HG03432 (cell line): Measurements from ENCODE around the gene SNCAIP.
"Not testable (repeated sequence)": the region's sequence is repeated elsewhere in the genome, so short reads cannot be mapped to it uniquely, and the experiment has no call there.

Source experiments
- ATAC-seq: cut with Tn5 transposase; IDR thresholded peaks from one replicate; pipeline ENCODE4 v1.9.1; 2021; ENCODE audit warnings: mild to moderate bottlenecking, moderate library complexity; ENCODE audit not compliant: unreplicated experiment

Gene SNCAIP

GRCh38 chr5:122457178-122457826 is 145.3 kb downstream of the SNCAIP start:
- no peak for ATAC-seq

- ATAC-seq = peak; percentile 81
Measured at GRCh38 chr5:122458278-122458872, 146.3 kb downstream of the SNCAIP start.

GRCh38 chr5:122462486-122462885 is 150.4 kb downstream of the SNCAIP start:
- ATAC-seq = no peak

GRCh38 chr5:122463221-122463620 is 151.2 kb downstream of the SNCAIP start:
- peak; percentile 84 for ATAC-seq

GRCh38 chr5:122464191-122464590 is 152.2 kb downstream of the SNCAIP start:
- ATAC-seq = no peak

GRCh38 chr5:122465031-122465577 is 153.1 kb downstream of the SNCAIP start:
- no peak for ATAC-seq

DNA sequence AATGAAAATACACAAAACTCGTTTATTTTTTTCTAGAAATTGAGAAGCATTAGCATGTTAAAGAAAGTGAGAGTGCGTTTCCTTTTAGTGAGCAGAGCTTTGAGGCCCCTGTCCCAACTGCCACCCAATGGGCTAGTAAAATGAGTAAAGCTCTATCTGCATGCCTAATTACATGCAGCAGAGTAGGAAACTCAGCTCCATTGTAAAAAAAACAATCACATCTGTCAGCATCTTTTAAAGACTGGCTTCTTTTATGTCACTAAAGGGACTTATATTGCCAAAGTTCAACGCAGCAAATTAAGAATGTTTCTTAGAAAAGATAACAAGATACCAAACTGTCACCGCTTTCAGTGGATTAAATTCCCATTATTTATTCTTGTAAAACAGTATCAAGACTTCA is 154.0 kb downstream of the SNCAIP start:
- no peak for ATAC-seq

- no peak for ATAC-seq
Measured at GRCh38 chr5:122468351-122469116, 156.5 kb downstream of the SNCAIP start.

- ATAC-seq = no peak
Measured at GRCh38 chr5:122469384-122469919, 157.4 kb downstream of the SNCAIP start.

- no peak for ATAC-seq
Measured at GRCh38 chr5:122470365-122470764, 158.3 kb downstream of the SNCAIP start.

GRCh38 chr5:122471031-122471751 is 159.2 kb downstream of the SNCAIP start:
- no peak for ATAC-seq

DNA sequence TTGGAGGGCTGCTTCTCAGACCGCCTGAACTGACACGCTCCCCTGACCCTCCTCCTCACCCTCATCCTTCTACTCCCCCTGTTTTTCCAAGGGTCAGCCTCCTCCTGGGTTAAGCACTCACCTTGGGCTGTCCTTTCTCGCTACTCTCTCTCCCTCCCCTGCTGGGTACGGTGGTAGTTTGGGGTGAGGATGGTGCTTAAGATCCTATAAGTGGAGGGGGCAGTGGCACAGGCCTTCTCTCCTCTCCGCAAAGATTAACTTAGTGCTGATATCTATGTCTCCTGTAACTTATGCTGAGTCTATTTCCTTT is 159.7 kb downstream of the SNCAIP start:
- no peak for ATAC-seq

GRCh38 chr5:122473138-122473843 is 161.3 kb downstream of the SNCAIP start:
- ATAC-seq = no peak

DNA sequence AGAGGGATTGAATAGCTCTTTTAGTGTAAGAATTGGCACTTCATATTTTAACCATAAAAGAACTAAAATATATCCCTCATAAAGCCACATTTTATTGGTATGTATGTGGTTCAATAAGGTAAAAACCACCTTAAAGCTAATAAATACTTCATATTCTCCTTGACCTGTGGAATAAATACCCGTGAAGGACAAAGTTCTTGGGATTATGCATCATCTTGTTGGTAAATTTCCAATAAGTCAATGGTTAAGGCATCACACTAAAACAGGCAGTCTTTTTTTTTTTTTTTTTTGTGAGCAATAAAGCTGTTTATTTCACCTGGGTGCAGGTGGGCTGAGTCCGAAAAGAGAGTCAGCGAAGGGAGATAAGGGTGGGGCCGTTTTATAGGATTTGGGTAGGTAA is 161.9 kb downstream of the SNCAIP start:
- no peak for ATAC-seq

DNA sequence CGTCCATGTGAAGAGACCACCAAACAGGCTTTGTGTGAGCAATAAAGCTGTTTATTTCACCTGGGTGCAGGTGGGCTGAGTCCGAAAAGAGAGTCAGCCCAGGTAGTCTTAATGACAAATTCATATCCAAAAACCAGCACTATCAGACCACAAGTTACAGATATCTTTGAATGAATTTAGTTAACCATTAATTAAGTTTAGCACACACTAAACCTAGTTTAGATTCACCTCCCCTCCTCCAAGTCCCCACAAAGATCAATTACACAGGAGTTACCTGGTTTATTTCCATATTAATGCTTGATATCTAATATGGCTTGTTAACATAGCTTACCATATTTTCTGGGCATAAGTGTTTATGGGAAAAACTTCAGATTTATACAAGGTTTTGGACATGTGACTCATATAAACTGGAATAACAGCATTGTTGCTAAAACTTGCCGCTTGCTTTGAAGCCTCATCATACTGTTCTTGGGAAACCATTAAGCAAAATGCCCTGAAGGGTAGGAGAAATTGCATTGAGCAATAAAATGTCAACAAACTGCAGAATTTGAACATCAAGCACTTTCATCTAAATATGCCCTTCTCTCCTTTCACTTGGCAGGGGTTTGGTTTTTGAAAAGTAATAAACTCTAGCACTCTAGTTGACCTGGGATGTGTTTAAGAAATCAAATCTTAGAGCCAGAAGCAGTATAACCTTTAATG is 166.9 kb downstream of the SNCAIP start:
- no peak for ATAC-seq

DNA sequence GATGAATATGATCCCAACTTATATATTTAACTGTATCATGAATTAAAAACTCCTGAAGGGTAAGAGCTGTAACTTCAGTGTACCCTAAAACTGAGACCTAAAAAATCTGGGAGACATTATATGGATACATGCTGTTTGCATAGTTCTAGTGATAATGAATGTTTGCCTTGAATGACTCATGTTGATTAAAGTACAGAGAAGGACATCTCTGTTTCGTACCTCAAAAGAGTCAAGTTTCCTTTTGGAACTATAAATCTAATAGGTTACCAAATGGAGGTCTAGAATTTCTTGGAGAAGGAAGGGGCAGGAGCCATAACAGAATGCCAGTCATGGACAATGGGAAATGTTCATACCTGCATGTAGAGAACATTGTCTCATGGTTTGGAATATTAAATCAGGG is 168.1 kb downstream of the SNCAIP start:
- ATAC-seq = no peak

DNA sequence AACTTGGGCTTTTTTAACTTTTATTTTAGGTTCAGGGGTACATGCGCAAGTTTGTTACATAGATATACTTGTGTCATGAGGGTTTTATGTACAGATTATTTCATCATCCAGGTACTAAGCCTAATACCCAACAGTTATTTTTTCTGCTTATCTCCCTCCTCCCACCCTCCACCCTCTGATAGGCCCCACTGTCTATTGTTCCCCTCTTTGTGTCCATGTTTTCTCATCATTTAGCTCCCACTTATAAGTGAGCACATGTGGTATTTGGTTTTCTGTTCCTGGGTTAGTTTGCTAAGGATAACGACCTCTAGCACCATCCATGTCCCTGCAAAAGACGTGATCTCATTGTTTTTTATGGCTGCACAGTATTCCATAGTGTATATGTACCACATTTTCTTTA is 172.1 kb downstream of the SNCAIP start:
- no peak for ATAC-seq

GRCh38 chr5:122485226-122485625 is 173.2 kb downstream of the SNCAIP start:
- ATAC-seq = no peak

DNA sequence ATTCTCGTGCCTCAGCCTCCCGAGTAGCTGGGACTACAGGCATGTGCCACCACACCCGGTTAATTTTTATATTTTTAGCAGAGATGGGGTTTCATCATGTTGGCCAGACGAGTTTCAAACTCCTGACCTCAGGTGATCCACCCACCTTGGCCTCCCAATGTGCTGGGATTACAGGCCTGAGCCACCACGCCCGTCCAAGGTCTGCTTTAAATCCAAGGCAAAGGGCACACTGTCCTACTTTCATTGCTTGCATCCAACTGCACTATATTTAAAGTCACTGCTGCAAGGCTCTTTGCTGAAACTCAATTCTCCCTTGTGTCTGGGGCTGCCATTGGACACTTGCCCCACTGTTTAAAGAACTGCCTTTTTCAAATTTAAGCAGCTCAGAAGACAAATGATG is 174.6 kb downstream of the SNCAIP start:
- not testable (repeated sequence) for ATAC-seq

DNA sequence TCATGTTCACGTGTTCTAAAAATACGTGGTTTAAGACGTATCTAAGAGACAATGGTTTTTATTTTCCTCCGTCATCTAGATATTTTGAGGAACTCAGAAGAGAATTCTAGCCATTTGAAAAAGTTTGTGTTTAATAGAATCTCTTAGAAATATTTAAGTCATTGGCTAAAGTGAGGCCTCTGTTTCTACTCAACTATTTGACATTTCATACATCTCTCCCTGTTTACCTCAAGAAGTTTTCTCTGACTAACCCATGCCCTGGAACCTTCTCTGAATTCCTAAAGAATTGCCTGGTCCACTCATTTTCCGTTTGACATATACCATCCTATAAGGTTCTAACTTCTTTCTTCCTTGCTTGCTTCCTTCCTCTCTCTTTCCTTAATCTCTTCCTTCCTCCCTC is 178.7 kb downstream of the SNCAIP start:
- ATAC-seq = no peak
